Choroid plexus epithelial cell (primary cell): ENCODE results near the gene ECHDC3.

Source experiments
- DNase-seq: peaks from one replicate; pipeline ENCODE4 v3.0.0-alpha.2; 2010; ENCODE audit warnings: low read depth
- H3K4me3 ChIP-seq: 2 replicates; pipeline ENCODE4 v1.5.1; 2011; ENCODE audit warnings: low read depth, mild to moderate bottlenecking, control low read depth, low read length, moderate library complexity
- TF ChIP-seq, protein P1 (sequence below): conservative IDR thresholded peaks from 2 replicates; pipeline ENCODE4 v1.5.1; 2011; ENCODE audit warnings: low read depth, mild to moderate bottlenecking, control low read depth, inconsistent platforms, low read length, moderate library complexity

Gene ECHDC3

DNA sequence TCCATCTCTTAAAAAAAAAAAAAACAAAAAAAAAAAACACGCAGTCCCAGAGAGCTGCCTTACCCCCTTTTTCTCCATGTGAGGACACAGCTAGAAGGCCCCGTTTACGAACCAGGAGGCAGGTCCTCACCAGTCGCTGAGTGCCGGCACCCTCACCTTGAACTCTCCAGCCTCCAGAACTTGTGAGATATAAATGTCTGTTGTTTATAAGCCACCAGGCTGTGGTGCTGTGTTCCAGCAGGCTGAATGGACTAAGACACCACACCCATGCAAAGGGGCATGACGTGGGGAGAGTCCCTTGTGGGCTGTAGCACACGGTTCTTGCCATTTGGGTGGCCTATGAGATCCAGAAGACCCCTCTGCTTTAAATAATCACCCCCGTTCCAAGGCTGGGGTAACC lies 17.2 kb downstream of the ECHDC3 start:
- H3K4me3 ChIP-seq = no peak overlapping the region
- TF ChIP-seq, protein P1, sequence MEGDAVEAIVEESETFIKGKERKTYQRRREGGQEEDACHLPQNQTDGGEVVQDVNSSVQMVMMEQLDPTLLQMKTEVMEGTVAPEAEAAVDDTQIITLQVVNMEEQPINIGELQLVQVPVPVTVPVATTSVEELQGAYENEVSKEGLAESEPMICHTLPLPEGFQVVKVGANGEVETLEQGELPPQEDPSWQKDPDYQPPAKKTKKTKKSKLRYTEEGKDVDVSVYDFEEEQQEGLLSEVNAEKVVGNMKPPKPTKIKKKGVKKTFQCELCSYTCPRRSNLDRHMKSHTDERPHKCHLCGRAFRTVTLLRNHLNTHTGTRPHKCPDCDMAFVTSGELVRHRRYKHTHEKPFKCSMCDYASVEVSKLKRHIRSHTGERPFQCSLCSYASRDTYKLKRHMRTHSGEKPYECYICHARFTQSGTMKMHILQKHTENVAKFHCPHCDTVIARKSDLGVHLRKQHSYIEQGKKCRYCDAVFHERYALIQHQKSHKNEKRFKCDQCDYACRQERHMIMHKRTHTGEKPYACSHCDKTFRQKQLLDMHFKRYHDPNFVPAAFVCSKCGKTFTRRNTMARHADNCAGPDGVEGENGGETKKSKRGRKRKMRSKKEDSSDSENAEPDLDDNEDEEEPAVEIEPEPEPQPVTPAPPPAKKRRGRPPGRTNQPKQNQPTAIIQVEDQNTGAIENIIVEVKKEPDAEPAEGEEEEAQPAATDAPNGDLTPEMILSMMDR = no peak
- DNase-seq = no peak

DNA sequence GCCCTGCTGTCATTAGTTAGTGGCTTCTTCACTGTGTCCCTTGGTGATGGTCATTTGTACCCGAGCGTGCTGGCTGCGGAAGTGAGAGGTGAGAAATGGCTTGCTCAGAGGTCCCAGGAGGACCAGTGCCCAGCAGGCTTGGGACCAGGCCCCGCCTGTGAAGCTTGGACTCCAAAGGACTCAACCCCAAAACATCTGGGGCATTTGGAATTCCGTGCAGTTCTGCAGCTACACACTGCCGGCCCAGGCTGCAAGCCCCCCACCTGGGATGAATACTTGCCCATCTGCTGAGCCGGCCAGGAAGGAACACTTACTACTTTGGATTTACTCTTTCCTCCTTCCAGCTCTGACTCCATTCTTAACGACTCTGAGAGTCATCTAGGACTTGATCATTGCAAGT lies 18.0 kb downstream of the ECHDC3 start:
- H3K4me3 ChIP-seq = no peak overlapping the region
- DNase-seq = no peak

DNA sequence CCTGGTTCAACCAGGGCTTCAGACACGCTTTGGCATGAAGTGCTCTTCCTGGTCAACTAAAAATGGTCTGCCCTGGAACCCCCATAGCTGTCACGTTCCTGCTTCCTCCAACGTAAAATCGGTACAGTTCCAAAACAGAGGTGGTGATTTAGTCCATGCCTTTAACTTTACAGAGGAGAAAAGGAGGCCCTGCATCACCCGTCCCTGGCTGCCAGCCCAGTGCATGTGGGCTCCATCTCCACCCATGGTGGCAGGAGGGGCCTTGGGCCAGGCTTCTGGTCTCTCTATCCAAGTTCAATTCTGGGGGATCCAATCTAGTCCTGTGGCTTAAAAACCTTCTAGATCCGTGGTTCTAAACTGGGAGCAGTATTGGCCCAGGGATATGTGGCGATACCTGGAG lies 18.7 kb downstream of the ECHDC3 start:
- no peak for DNase-seq
- TF ChIP-seq, protein P1 = no peak
- H3K4me3 ChIP-seq = no peak overlapping the region

More for the DNA sequence above, 18.0 kb downstream of the ECHDC3 start:
- TF ChIP-seq, protein P1 = no peak

DNA sequence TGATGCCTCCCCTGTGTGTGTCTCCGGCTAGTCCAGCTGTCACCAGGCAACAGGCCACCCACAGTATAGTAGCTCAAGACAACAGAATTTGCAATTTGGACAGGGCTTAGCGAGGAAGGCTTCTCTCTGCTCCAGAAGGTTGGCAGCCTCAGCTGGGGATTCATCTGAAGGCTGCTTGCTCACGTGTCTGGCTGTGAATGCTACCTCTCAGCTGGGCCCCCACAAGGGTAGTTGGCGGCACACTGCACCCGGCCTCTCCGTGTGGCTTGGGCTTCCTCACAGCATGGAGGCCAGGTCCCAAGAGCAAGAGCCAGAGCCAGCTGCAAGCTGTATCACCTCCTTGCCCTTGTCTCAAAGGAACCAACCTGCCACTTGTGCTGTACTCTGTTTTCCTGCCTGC lies 19.2 kb downstream of the ECHDC3 start:
- no peak for DNase-seq
- H3K4me3 ChIP-seq = no peak overlapping the region
- TF ChIP-seq, protein P1 = no peak

DNA sequence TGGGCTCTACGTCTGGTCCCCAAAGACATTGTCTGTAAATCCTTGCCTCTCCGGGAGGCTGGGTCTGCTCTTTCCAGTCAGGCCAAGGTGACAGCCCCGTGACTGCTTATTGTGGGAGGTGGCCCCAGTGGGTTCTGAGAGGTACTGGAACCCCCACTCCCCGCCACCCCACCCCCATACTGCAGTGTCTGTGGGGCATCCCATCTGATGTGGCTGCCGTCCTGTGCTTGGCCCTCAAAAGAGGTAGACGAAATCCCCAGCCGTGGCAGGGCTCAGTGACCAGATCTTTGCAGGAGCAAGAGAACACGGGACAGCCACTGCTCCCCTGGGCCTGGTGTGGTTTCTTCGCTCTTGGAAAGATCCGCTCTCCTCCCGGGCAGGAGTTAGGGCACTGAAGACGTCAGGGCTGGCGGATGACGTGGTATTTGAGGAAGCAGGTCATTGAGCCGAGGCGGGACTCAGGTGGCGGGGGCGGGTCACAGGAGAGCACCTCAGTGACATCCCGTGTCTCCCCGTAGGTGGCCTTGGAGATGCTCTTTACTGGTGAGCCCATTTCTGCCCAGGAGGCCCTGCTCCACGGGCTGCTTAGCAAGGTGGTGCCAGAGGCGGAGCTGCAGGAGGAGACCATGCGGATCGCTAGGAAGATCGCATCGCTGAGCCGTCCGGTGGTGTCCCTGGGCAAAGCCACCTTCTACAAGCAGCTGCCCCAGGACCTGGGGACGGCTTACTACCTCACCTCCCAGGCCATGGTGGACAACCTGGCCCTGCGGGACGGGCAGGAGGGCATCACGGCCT lies 20.7 kb downstream of the ECHDC3 start:
- DNase-seq = no peak
- TF ChIP-seq, protein P1 = no peak
- no peak overlapping the region for H3K4me3 ChIP-seq

DNA sequence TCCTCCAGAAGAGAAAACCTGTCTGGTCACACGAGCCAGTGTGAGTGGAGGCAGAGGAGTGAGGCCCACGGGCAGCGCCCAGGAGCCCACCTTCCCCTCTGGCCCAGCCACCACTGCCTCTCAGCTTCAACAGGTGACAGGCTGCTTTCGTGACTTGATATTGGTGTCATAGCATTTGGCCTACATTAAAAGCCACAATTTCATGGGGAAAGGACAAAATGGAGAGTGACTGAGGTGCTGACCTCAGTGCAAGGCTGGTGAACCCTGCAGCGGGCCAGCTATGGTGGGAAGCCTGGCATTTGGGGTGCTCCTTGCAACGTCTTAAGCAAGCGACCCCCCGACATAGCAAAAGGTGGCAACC lies 21.3 kb downstream of the ECHDC3 start:
- no peak overlapping the region for H3K4me3 ChIP-seq
- DNase-seq = no peak
- TF ChIP-seq, protein P1 = no peak

DNA sequence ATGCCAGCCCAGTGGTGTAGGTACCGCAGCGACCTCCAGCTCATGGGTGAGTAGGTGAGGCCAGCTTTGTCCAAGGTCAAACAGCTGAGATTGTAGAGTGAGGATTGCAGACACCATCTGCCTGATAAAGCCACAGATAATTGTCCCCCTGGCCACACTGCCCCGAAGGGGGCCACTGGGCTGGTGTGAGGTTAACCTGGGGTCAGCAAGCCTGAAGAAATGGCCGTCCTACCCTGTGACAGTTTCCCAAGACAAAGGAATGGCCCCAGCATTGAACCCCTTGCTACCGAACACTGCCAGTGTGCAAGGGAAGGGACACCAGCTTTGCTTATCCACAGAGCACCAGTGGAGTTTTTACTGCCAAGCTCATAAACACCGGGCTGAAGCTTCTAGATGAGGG lies 23.0 kb downstream of the ECHDC3 start:
- no peak for DNase-seq
- TF ChIP-seq, protein P1 = no peak
- no peak overlapping the region for H3K4me3 ChIP-seq
